Breast epithelium (tissue), 4 donors: ENCODE results near the gene VPS26A. TPM values are rescaled to one million over a fixed set of nuclear protein-coding genes. Genes with fewer than 3 reads are reported as not detected.

Experiments
- DNase-seq, 2 donors: peaks; one replicate each; pipeline ENCODE4 v3.0.0-alpha.2; 2019; ENCODE audit warnings: low spot score in 2 of 2
- H3K27ac ChIP-seq, 2 donors: fragments of 200-600 bp; sonication (generic) in 1 of 2; one replicate each; pipeline ENCODE4 v1.5.1; 2016 to 2019; ENCODE audit warnings: mild to moderate bottlenecking in 1 of 2
- H3K27me3 ChIP-seq, 2 donors: fragments of 200-600 bp; sonication (generic) in 1 of 2; one replicate each; pipeline versions ENCODE4 v1.5.1 to v1.6.0; 2017 to 2019; ENCODE audit warnings: control low read depth in 1 of 2, mild to moderate bottlenecking in 1 of 2
- H3K36me3 ChIP-seq: fragments of 200-600 bp; one replicate; pipeline ENCODE4 v1.5.1; 2019
- H3K4me1 ChIP-seq, 2 donors: fragments of 200-600 bp; sonication (generic); one replicate each; pipeline ENCODE4 v1.5.1; 2016 to 2019; ENCODE audit warnings: control low read depth in 1 of 2
- H3K4me3 ChIP-seq, 3 donors: fragments of 200-600 bp; sonication (generic); 1 replicate in 2 of 3; 2 replicates in 1 of 3; pipeline ENCODE4 v1.5.1; 2016 to 2019; ENCODE audit warnings: mild to moderate bottlenecking in 3 of 3, moderate library complexity in 2 of 3
- H3K9me3 ChIP-seq, 2 donors: fragments of 200-600 bp; sonication (generic) in 1 of 2; one replicate each; pipeline ENCODE4 v1.5.1; 2016 to 2019; ENCODE audit warnings: control low read depth in 1 of 2
- POLR2A ChIP-seq: fragments of 450-650 bp; IDR thresholded peaks from one replicate; pipeline ENCODE4 v1.6.1; 2016; ENCODE audit warnings: antibody characterized with exemption, mild to moderate bottlenecking, moderate library complexity
- POLR2AphosphoS5 ChIP-seq, 3 donors: sonication (generic); formaldehyde crosslinking; IDR thresholded peaks; one replicate each; pipeline ENCODE4 v1.6.1; 2017; ENCODE audit warnings: antibody characterized with exemption in 3 of 3
- intact Hi-C: fragments of 100-400 bp; cut with DNase I; formaldehyde crosslinking; loops from one replicate; pipeline ENCODE4 v1.15.1; 2023; ENCODE audit warnings: low total_unique reads
- total RNA-seq, 3 donors: library from RNA; depleted of rRNA; stranded (reverse); fragments of >200 nt; gene quantifications; one replicate each; pipeline ENCODE4 v1.1.0, GENCODE V29; 2016
- TF ChIP-seq, protein P1 (sequence below), 3 donors: fragments of 450-650 bp; IDR thresholded peaks; one replicate each; pipeline ENCODE4 v1.5.1; 2016 to 2017; ENCODE audit warnings: antibody characterized with exemption in 3 of 3, mild to moderate bottlenecking in 3 of 3, moderate library complexity in 3 of 3

VPS26A gene
- total RNA-seq, 3 donors from 2014 or later = 32.1 to 56.0 (median 40.8) TPM

DNA sequence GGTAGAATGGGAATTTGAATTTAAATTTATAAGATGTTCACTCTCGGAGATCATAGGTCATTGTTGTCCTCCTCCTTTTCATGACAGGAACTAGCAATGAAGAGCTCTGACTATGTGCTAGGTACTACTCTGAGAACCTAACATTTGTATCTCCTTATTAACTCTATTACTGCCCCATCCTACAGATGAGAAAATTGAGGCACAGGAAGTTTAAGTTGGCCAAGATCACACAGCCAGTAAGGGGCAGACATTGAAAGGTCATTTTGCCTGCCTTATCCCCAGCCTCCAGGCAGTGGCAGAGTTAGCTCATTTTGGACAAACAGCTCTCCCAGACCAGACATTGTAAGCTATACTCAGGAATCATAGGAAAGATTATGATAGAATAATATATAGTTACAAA is 30.0 kb upstream of the VPS26A start:
- Histone ChIP-seq H3K36me3 (no peaks in the 10 kb centered on the region), H3K4me1 (no peaks in the 10 kb centered on the region), H3K27ac (no peak overlapping the region), H3K27me3 (no peaks in the 10 kb centered on the region), H3K9me3 (no peaks in the 10 kb centered on the region), H3K4me3 (no peak overlapping the region)
- TF ChIP-seq, protein P1, sequence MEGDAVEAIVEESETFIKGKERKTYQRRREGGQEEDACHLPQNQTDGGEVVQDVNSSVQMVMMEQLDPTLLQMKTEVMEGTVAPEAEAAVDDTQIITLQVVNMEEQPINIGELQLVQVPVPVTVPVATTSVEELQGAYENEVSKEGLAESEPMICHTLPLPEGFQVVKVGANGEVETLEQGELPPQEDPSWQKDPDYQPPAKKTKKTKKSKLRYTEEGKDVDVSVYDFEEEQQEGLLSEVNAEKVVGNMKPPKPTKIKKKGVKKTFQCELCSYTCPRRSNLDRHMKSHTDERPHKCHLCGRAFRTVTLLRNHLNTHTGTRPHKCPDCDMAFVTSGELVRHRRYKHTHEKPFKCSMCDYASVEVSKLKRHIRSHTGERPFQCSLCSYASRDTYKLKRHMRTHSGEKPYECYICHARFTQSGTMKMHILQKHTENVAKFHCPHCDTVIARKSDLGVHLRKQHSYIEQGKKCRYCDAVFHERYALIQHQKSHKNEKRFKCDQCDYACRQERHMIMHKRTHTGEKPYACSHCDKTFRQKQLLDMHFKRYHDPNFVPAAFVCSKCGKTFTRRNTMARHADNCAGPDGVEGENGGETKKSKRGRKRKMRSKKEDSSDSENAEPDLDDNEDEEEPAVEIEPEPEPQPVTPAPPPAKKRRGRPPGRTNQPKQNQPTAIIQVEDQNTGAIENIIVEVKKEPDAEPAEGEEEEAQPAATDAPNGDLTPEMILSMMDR (IDR thresholded peaks at IDR 0.05) = no peak
- DNase-seq = no peak
- intact Hi-C loops = no loop called here

DNA sequence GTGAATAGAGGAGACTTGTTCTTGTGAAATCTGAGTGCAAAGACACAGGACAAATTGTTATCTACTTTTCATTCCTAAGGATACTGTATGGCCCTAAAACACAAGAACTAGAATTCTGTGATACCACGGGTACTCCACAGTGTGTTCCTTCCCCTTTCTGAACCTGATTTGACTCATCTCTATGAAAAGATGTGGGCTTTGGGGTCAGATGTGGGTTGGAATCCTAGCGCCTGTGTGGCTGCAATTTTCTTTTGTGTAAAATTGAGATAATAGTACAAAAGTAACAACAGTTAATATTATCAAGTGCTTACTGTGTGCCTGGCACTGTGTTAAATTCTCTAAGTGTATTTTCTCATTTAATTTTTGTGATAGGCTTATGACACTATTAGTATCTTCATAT is 27.9 kb upstream of the VPS26A start:
- no peaks in the 10 kb centered on the region for H3K9me3 ChIP-seq
- H3K27ac ChIP-seq = no peak overlapping the region
- no peaks in the 10 kb centered on the region for H3K27me3 ChIP-seq
- no peak overlapping the region for H3K4me3 ChIP-seq
- intact Hi-C loops = loop anchor here (5.0 kb wide), 1 partner anchor 1249 kb away; no protein-coding TSS in a partner anchor
- TF ChIP-seq POLR2A (no peak), POLR2AphosphoS5 (IDR thresholded peaks at IDR 0.05) (no peak)
- TF ChIP-seq, protein P1 (IDR thresholded peaks at IDR 0.05) = no peak
- H3K36me3 ChIP-seq = no peaks in the 10 kb centered on the region
- no peak for DNase-seq
- H3K4me1 ChIP-seq = no peaks in the 10 kb centered on the region

DNA sequence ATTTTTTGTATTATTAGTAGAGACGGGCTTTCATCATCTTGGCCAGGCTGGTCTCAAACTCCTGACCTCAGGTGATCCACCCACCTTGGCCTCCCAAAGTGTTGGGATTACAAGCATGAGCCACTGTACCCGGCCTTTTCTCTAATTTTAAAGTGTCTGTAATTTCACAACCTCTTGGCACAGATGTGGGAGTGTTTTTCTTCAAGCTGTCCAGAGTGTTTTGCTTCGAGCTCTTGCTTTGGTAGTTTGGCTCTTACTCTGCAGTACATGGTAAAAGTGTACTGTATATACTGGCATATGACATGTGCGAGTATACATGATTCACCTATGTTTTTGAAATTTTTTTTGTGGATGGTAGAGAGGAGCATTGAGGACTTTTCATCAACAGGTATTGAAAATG is 26.2 kb upstream of the VPS26A start:
- intact Hi-C loops = loop anchor here (5.0 kb wide), 1 partner anchor 1250 kb away; no protein-coding TSS in a partner anchor

DNA sequence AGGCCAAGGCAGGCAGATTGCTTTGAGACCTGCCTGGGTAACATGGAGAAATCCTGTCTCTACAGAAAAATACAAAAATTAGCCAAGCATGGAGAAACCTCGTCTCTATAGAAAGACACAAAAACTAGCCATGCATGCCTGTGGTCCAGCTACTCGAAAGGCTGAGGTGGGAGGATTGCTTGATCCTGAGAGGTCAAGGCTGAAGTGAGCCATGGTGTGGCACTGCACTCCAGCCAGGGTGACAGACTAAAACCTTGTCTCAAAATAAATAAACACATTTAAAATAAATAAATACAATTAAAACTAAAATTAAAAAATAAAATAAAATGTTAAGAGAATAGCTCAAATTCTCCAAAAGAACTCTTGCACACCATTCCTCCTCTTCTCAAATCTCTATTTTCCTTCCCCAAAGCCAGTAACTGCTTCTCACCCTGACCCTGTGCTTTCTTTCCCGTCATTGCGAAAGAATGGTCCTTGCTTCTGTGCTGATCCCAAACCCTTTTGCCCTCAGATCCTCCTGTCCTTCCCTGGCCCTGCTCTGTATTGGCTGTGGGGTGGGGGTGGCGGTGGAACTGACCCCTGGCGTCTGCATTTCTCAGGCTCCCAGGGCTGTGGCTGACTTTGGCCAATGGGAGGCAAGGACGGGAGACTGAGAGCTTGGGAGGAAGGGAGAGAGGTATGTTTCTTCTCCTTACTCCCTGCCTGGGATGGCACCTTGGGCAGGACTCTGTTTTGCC is 23.7 kb upstream of the VPS26A start:
- intact Hi-C loops = no loop called here
- DNase-seq = no peak
- no peak overlapping the region for H3K27ac ChIP-seq

More for the DNA sequence above, 26.2 kb upstream of the VPS26A start:
- no peak for DNase-seq
- TF ChIP-seq POLR2AphosphoS5 (IDR thresholded peaks at IDR 0.05) (no peak), POLR2A (no peak)
- TF ChIP-seq, protein P1 (IDR thresholded peaks at IDR 0.05) = no peak
- Histone ChIP-seq H3K4me1 (no peaks in the 10 kb centered on the region), H3K4me3 (no peak overlapping the region), H3K36me3 (no peaks in the 10 kb centered on the region), H3K9me3 (no peaks in the 10 kb centered on the region), H3K27me3 (no peaks in the 10 kb centered on the region), H3K27ac (no peak overlapping the region)

DNA sequence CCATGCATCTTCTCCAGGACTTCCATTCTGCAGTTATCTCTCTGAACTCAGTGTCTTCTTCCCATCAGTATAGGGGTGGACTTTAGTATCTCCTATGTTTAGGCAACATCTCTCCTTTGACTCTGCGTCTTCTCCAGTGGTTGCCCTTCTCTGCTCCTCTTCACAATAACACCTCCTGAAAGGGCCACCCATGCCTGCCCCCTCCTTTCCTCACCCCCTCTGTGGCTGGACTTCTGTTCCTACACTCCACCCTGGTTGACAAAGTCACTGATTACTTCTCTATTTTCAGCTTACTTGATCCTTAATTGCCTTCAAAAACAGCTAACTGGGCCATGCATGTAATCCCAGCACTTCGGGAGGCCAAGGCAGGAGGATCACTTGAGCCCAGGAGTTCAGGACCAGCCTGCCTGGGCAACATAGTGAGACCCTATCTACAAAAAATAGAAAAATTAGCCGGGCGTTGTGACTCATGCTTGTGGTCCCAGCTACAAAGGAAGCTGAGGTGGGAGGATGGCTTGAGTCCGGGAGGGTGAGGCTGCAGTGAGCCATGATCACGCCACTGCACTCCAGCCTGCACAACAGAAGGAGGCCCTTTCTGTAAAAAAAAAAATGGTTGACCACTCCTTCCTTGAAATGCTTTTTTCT is 22.4 kb upstream of the VPS26A start:
- H3K9me3 ChIP-seq = no peaks in the 10 kb centered on the region
- intact Hi-C loops = no loop called here
- no peak overlapping the region for H3K27ac ChIP-seq
- H3K27me3 ChIP-seq = no peaks in the 10 kb centered on the region
- no peak for DNase-seq
- no peak overlapping the region for H3K4me3 ChIP-seq
- H3K4me1 ChIP-seq = no peaks in the 10 kb centered on the region
- no peaks in the 10 kb centered on the region for H3K36me3 ChIP-seq
- TF ChIP-seq, protein P1 (IDR thresholded peaks at IDR 0.05) = no peak
- no peak for TF ChIP-seq POLR2A
- TF ChIP-seq POLR2AphosphoS5 (IDR thresholded peaks at IDR 0.05) = no peak

More for the DNA sequence above, 23.7 kb upstream of the VPS26A start:
- no peaks in the 10 kb centered on the region for H3K36me3 ChIP-seq
- H3K4me3 ChIP-seq = no peak overlapping the region
- H3K4me1 ChIP-seq = no peaks in the 10 kb centered on the region
- H3K27me3 ChIP-seq = no peaks in the 10 kb centered on the region
- H3K9me3 ChIP-seq = no peaks in the 10 kb centered on the region
- TF ChIP-seq POLR2A (no peak), POLR2AphosphoS5 (IDR thresholded peaks at IDR 0.05) (no peak)
